PC-3 (cell line): Measurements from ENCODE around the gene UBE2F. TPM values are rescaled to one million over a fixed set of nuclear protein-coding genes. Genes with fewer than 3 reads are reported as not detected.

Experiments
- ATAC-seq: fragments of 200-7000 bp; cut with Tn5 transposase; 2 replicates; pipeline ENCODE4 v1.9.1; 2020; ENCODE audit warnings: mild to moderate bottlenecking, moderate library complexity
- BruUV-seq: library from RNA; stranded (reverse); fragments of 400-500 nt; replicated peaks from 2 replicates; lab custom pipeline; 2021; lab: Mats Ljungman, UMichigan
- CTCF ChIA-PET: fragments of 300-600 bp; sonication (Branson Sonifier 250); formaldehyde crosslinking; loops from one replicate; lab custom pipeline; 2022; ENCODE audit warnings: antibody characterized with exemption; lab: Charles Lee
- POLR2A ChIA-PET: fragments of 300-600 bp; sonication (Branson Sonifier 250); formaldehyde crosslinking; loops from one replicate; lab custom pipeline; 2022; ENCODE audit warnings: antibody characterized with exemption; ENCODE audit not compliant: unreplicated experiment; lab: Charles Lee
- DNase-seq: peaks from one replicate; pipeline ENCODE4 v3.0.0-alpha.2; 2015
- H2AFZ ChIP-seq: fragments of 300-600 bp; sonication (generic); 2 replicates; pipeline ENCODE4 v1.6.0; 2016; ENCODE audit warnings: antibody characterized with exemption, low read length
- H3F3A ChIP-seq: fragments of 300-600 bp; sonication (generic); one replicate; pipeline ENCODE4 v1.6.0; 2017; ENCODE audit warnings: antibody characterized with exemption, low read length, control low read depth, mild to moderate bottlenecking; ENCODE audit not compliant: unreplicated experiment
- H3K27ac ChIP-seq: fragments of 300-600 bp; sonication (generic); 2 replicates; pipeline ENCODE4 v1.5.1; 2016; ENCODE audit warnings: mild to moderate bottlenecking, low read length
- H3K27me3 ChIP-seq: fragments of 300-600 bp; sonication (generic); 2 replicates; pipeline ENCODE4 v1.6.1; 2016; ENCODE audit warnings: low read length, mixed read lengths
- H3K36me3 ChIP-seq: fragments of 300-600 bp; sonication (generic); 2 replicates; pipeline ENCODE4 v1.6.1; 2016; ENCODE audit warnings: low read depth, mixed run types, low read length, mixed read lengths
- H3K4me1 ChIP-seq: fragments of 300-600 bp; sonication (generic); 2 replicates; pipeline ENCODE4 v1.5.1; 2016; ENCODE audit warnings: low read length; ENCODE audit not compliant: insufficient read depth
- H3K4me2 ChIP-seq: fragments of 300-600 bp; sonication (generic); 2 replicates; pipeline ENCODE4 v1.6.0; 2016; ENCODE audit warnings: low read length
- H3K4me3 ChIP-seq: fragments of 300-600 bp; sonication (generic); 2 replicates; pipeline ENCODE4 v1.5.1; 2016; ENCODE audit warnings: mild to moderate bottlenecking, low read length, mixed read lengths
- H3K79me2 ChIP-seq: fragments of 300-600 bp; sonication (generic); 2 replicates; pipeline ENCODE4 v1.6.1; 2017; ENCODE audit warnings: low read length, mixed read lengths
- H3K9ac ChIP-seq: fragments of 300-600 bp; sonication (generic); 2 replicates; pipeline ENCODE4 v1.6.0; 2016; ENCODE audit warnings: mild to moderate bottlenecking, low read length
- H3K9me2 ChIP-seq: fragments of 300-600 bp; sonication (generic); replicated peaks from 2 replicates; pipeline ENCODE4 v1.6.1; 2016; ENCODE audit warnings: mixed run types, low read length, mixed read lengths
- H3K9me3 ChIP-seq: fragments of 300-600 bp; sonication (generic); 2 replicates; pipeline ENCODE4 v1.6.1; 2016; ENCODE audit warnings: low read length, mixed read lengths
- H4K20me1 ChIP-seq: fragments of 300-600 bp; sonication (generic); 2 replicates; pipeline ENCODE4 v1.6.1; 2016; ENCODE audit warnings: low read length, mixed read lengths
- EZH2 ChIP-seq: fragments of 300-600 bp; sonication (generic); IDR thresholded peaks from one replicate; pipeline ENCODE4 v1.6.1; 2017; ENCODE audit warnings: antibody characterized with exemption, mild to moderate bottlenecking, low read length; ENCODE audit not compliant: unreplicated experiment
- EZH2phosphoT487 ChIP-seq: fragments of 300-600 bp; sonication (generic); IDR thresholded peaks from 2 replicates; pipeline ENCODE4 v1.6.1; 2018; ENCODE audit warnings: mild to moderate bottlenecking, antibody characterized with exemption, low read length, borderline replicate concordance
- intact Hi-C: fragments of 100-400 bp; cut with micrococcal nuclease; formaldehyde crosslinking; loops from 2 replicates; pipeline ENCODE4 v1.9.0; 2023
- total RNA-seq: library from RNA; depleted of rRNA; stranded (reverse); fragments of >200 nt; gene quantifications from 2 replicates; pipeline ENCODE4 v1.2.3, GENCODE V29; 2014
- TF ChIP-seq, protein P1 (sequence below): fragments of 300-600 bp; sonication (generic); conservative IDR thresholded peaks from 2 replicates; pipeline ENCODE4 v1.5.1; 2017; ENCODE audit warnings: antibody characterized with exemption, low read depth, mild to moderate bottlenecking, low read length

UBE2F gene
- total RNA-seq, 1 experiment from 2014 or later = 57.8 TPM

GRCh38 chr2:238060096-238060541 is 93.3 kb downstream of the UBE2F start:
- no TSS peak for BruUV-seq

DNA sequence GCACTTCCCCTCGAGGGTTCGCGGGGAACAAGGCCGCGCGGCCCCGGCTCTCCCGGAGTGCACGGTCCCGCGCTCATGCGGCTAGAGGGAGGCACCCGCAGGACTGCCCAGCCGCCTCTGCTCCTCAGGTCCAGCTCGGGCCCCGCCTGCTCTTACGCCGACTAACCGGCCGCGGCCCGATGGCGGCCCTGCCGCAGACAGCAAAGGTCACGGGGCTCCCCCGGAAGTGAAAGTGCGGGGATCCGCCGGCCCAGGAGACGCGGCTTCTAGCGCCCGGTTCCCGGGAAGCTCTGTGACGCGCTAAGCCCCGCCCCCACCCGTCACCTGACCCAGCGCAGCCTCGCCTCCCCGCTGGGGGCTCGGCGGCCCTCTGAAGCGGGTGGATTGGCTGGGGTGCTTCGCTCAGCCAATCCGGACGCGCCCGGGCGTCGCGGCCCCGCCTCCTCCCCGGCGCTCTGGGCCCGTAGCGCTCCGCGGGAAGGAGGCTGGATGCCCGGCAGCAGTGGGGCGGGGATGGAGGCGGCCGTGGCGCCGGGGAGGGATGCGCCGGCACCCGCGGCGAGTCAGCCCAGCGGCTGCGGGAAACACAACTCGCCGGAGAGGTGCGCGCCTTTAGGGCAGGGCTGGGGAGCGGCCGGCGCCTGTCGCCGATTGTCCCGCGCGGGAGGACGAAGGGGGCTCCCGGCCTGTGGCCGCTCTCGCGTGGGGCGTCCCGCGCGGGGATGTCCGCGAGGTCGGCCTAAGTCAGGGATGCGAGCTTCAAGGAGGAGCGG is 93.9 kb downstream of the UBE2F start, which contains the start of gene SCLY:
TSS of gene SCLY (plus strand) at position 460 of the 773 bp plus-strand sequence. CDS start at position 514, 54 bp downstream.
- CTCF ChIA-PET = no interaction called here

More at GRCh38 chr2:238060096-238060541, 93.3 kb downstream of the UBE2F start:
- peaks cover 7% of the 10 kb centered on the region; the same call in 1 of the 2 replicates for H3K36me3 ChIP-seq
- H3K27ac ChIP-seq = peak overlapping the region; percentile 50
- peaks cover 25% of the 10 kb centered on the region for H3K79me2 ChIP-seq
- TF ChIP-seq EZH2 = no peak
- TF ChIP-seq, protein P1, sequence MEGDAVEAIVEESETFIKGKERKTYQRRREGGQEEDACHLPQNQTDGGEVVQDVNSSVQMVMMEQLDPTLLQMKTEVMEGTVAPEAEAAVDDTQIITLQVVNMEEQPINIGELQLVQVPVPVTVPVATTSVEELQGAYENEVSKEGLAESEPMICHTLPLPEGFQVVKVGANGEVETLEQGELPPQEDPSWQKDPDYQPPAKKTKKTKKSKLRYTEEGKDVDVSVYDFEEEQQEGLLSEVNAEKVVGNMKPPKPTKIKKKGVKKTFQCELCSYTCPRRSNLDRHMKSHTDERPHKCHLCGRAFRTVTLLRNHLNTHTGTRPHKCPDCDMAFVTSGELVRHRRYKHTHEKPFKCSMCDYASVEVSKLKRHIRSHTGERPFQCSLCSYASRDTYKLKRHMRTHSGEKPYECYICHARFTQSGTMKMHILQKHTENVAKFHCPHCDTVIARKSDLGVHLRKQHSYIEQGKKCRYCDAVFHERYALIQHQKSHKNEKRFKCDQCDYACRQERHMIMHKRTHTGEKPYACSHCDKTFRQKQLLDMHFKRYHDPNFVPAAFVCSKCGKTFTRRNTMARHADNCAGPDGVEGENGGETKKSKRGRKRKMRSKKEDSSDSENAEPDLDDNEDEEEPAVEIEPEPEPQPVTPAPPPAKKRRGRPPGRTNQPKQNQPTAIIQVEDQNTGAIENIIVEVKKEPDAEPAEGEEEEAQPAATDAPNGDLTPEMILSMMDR = no peak
- TF ChIP-seq EZH2phosphoT487 = no peak
- H3K9me3 ChIP-seq = no peaks in the 10 kb centered on the region
- H3K9me2 ChIP-seq = no peaks in the 10 kb centered on the region
- no peaks in the 10 kb centered on the region for H4K20me1 ChIP-seq
- ChIA-PET POLR2A (no interaction called here), CTCF (no interaction called here)
- H3K4me1 ChIP-seq = peaks cover 18% of the 10 kb centered on the region; the same call in 1 of the 2 replicates
- H3F3A ChIP-seq = no peaks in the 10 kb centered on the region
- intact Hi-C loops = loop anchor here (2.0 to 5.0 kb wide), 2 partner anchors 47 to 198 kb away; no protein-coding TSS in a partner anchor
- H3K4me3 ChIP-seq = peak overlapping the region; percentile 93
- peak overlapping the region; percentile 91 for H2AFZ ChIP-seq
- ATAC-seq (no peak), DNase-seq (no peak)
- H3K4me2 ChIP-seq = peak overlapping the region; percentile 86
- peak overlapping the region; percentile 96 for H3K9ac ChIP-seq
- H3K27me3 ChIP-seq = no peaks in the 10 kb centered on the region

More for the DNA sequence above, 93.9 kb downstream of the UBE2F start, which contains the start of gene SCLY:
- Histone ChIP-seq H3K9me2 (no peaks in the 10 kb centered on the region), H3K27me3 (no peaks in the 10 kb centered on the region), H3K9ac (peak within 1 kb of the TSS; percentile 96), H3K27ac (peak within 1 kb of the TSS; percentile 50), H2AFZ (peak within 1 kb of the TSS; percentile 96), H3K4me2 (peak within 1 kb of the TSS; percentile 97), H3K36me3 (peaks cover 8% of the 10 kb centered on the region; the same call in 1 of the 2 replicates), H3K4me3 (peak within 1 kb of the TSS; percentile 93), H3K79me2 (peaks cover 25% of the 10 kb centered on the region), H3F3A (no peaks in the 10 kb centered on the region), H3K4me1 (peaks cover 18% of the 10 kb centered on the region; the same call in 1 of the 2 replicates), H3K9me3 (no peaks in the 10 kb centered on the region), H4K20me1 (no peaks in the 10 kb centered on the region)
- peak; percentile 97 for DNase-seq
- intact Hi-C loops = loop anchor here (2.0 to 5.0 kb wide), 2 partner anchors 46 to 198 kb away; no protein-coding TSS in a partner anchor
- BruUV-seq = no TSS peak
- POLR2A ChIA-PET = interaction anchor here (0.5 to 0.6 kb wide), 2 partner anchors 143 to 180 kb away, joined by 3 to 18 read pairs; partner anchors contain the start of gene ILKAP
- ATAC-seq = peak; percentile 96
- no peak for TF ChIP-seq EZH2phosphoT487
- TF ChIP-seq, protein P1 = no peak
